ENCODE data around the gene LAIR1.
"Not testable (repeated sequence)": the region's sequence is repeated elsewhere in the genome, so short reads cannot be mapped to it uniquely, and the experiment has no call there.

LAIR1 gene

GRCh38 chr19:54375181-54375938 lies 10.6 kb upstream of the LAIR1 start:
- DNase-seq: not testable (repeated sequence)

- no peak for DNase-seq
These were observed 9.3 kb upstream of the LAIR1 start for GRCh38 chr19:54373781-54374631.

- not testable (repeated sequence) for DNase-seq
These were observed 6.7 kb upstream of the LAIR1 start for GRCh38 chr19:54371453-54371852.

GRCh38 chr19:54370434-54370796 lies 5.7 kb upstream of the LAIR1 start:
- not testable (repeated sequence) for DNase-seq

GRCh38 chr19:54369688-54370433 lies 5.1 kb upstream of the LAIR1 start:
- DNase-seq: not testable (repeated sequence)

- DNase-seq: no peak
These were observed 4.5 kb upstream of the LAIR1 start for GRCh38 chr19:54369082-54369687.

GRCh38 chr19:54366811-54367210 lies 2.1 kb upstream of the LAIR1 start:
- no peak for DNase-seq

GRCh38 chr19:54365798-54366197 lies 1.1 kb upstream of the LAIR1 start:
- not testable (repeated sequence) for DNase-seq

- not testable (repeated sequence) for DNase-seq
These were observed 2.9 kb downstream of the LAIR1 start for GRCh38 chr19:54361680-54362422.

- not testable (repeated sequence) for DNase-seq
These were observed 5.4 kb downstream of the LAIR1 start for GRCh38 chr19:54359149-54359820.

GRCh38 chr19:54357381-54357780 lies 7.3 kb downstream of the LAIR1 start:
- DNase-seq: no peak

GRCh38 chr19:54356444-54357056 lies 8.2 kb downstream of the LAIR1 start:
- no peak for DNase-seq

GRCh38 chr19:54355675-54356074 lies 9.1 kb downstream of the LAIR1 start:
- no peak for DNase-seq

- DNase-seq: no peak
These were observed 10.0 kb downstream of the LAIR1 start for GRCh38 chr19:54354761-54355160.

GRCh38 chr19:54352546-54352945 lies 12.2 kb downstream of the LAIR1 start:
- DNase-seq: no peak

- DNase-seq: no peak
These were observed 12.7 kb downstream of the LAIR1 start for GRCh38 chr19:54352041-54352440.

- no peak for DNase-seq
These were observed 13.3 kb downstream of the LAIR1 start for GRCh38 chr19:54351474-54351873.

- DNase-seq: no peak
These were observed 18.8 kb downstream of the LAIR1 start for GRCh38 chr19:54345938-54346386.

- DNase-seq: no peak
These were observed 20.9 kb downstream of the LAIR1 start for GRCh38 chr19:54343868-54344267.

GRCh38 chr19:54341295-54341694 lies 23.4 kb downstream of the LAIR1 start:
- DNase-seq: no peak
